Measurements from ENCODE around the gene CSRNP3. TPM values are rescaled to one million over a fixed set of nuclear protein-coding genes. Genes with fewer than 3 reads are reported as not detected.

Gene CSRNP3
- total RNA-seq, 1 experiment from 2014 or later: 0.05 TPM

DNA sequence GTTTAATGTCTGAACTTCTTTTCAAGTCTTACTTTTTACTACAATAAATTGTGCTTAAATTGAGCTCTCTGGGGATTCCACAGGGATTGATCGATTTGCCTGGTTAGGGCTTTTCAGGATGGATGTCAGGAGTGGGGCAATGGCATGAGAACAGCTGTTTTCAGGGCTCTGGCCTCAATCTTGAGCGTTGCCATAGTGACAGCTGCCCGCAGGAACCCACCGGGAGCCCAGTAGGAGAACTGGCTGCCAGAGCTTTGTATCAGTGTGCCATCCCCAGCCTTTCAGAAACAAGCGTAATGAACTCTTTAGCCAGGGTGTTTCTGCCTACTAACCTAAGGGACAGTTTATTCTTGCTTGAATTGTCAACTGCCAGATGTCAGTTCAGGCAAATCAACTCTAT, 231.0 kb downstream of the CSRNP3 start:
- Histone ChIP-seq H3K9ac (ENCODE audit: low read length) (no peak overlapping the region), H3K9me2 (ENCODE audit: insufficient read depth) (no peaks in the 10 kb centered on the region), H4K20me1 (ENCODE audit: insufficient read depth) (no peaks in the 10 kb centered on the region), H3K27ac (ENCODE audit: low read depth, low read length) (no peak overlapping the region), H3K4me1 (ENCODE audit: control insufficient read depth in 1 of 2, insufficient read depth in 2 of 2, low read length in 2 of 2) (no peaks in the 10 kb centered on the region), H3K27me3 (ENCODE audit: insufficient read depth, low read length) (peaks cover 29% of the 10 kb centered on the region; the same call in 1 of the 2 replicates), H3K9me3 (ENCODE audit: control insufficient read depth in 1 of 2, insufficient read depth in 1 of 2, low read depth in 1 of 2, low read length in 2 of 2) (no peaks in the 10 kb centered on the region), H3K79me2 (ENCODE audit: insufficient read depth, low read length) (no peaks in the 10 kb centered on the region), H2AFZ (ENCODE audit: low read depth, low read length, poor library complexity, severe bottlenecking) (no peak overlapping the region), H3K4me2 (ENCODE audit: low read length) (no peak overlapping the region), H3K36me3 (ENCODE audit: control insufficient read depth in 1 of 2, insufficient read depth in 2 of 2, low read length in 2 of 2) (no peaks in the 10 kb centered on the region), H3K4me3 (replicated peaks in 1 of 2; ENCODE audit: low read depth in 1 of 2, low read length in 2 of 2) (no peak overlapping the region)
- no TSS peak for BruUV-seq (replicated peaks)
- CTCF ChIA-PET: interaction anchor here (1.1 kb wide), 1 partner anchor 174 kb away, joined by 4 read pairs; no protein-coding TSS in a partner anchor
- TF ChIP-seq, protein P1, sequence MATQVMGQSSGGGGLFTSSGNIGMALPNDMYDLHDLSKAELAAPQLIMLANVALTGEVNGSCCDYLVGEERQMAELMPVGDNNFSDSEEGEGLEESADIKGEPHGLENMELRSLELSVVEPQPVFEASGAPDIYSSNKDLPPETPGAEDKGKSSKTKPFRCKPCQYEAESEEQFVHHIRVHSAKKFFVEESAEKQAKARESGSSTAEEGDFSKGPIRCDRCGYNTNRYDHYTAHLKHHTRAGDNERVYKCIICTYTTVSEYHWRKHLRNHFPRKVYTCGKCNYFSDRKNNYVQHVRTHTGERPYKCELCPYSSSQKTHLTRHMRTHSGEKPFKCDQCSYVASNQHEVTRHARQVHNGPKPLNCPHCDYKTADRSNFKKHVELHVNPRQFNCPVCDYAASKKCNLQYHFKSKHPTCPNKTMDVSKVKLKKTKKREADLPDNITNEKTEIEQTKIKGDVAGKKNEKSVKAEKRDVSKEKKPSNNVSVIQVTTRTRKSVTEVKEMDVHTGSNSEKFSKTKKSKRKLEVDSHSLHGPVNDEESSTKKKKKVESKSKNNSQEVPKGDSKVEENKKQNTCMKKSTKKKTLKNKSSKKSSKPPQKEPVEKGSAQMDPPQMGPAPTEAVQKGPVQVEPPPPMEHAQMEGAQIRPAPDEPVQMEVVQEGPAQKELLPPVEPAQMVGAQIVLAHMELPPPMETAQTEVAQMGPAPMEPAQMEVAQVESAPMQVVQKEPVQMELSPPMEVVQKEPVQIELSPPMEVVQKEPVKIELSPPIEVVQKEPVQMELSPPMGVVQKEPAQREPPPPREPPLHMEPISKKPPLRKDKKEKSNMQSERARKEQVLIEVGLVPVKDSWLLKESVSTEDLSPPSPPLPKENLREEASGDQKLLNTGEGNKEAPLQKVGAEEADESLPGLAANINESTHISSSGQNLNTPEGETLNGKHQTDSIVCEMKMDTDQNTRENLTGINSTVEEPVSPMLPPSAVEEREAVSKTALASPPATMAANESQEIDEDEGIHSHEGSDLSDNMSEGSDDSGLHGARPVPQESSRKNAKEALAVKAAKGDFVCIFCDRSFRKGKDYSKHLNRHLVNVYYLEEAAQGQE (IDR thresholded peaks at IDR 0.05; ENCODE audit: low read depth): no peak
- TF ChIP-seq JUND (IDR thresholded peaks at IDR 0.05) (no peak), FOSL1 (IDR thresholded peaks at IDR 0.05; ENCODE audit: low read depth) (no peak)
- ATAC-seq: no peak
- POLR2A ChIA-PET: no interaction called here
- intact Hi-C loops (cut with micrococcal nuclease): no loop called here
- DNase-seq (ENCODE audit: low read depth, low spot score): no peak
- RAD21 ChIA-PET (ENCODE audit: low non-redundant PET in 1 of 2, low total read pairs in 2 of 2, uncharacterized antibody in 2 of 2, unreplicated experiment in 2 of 2): no interaction called here

DNA sequence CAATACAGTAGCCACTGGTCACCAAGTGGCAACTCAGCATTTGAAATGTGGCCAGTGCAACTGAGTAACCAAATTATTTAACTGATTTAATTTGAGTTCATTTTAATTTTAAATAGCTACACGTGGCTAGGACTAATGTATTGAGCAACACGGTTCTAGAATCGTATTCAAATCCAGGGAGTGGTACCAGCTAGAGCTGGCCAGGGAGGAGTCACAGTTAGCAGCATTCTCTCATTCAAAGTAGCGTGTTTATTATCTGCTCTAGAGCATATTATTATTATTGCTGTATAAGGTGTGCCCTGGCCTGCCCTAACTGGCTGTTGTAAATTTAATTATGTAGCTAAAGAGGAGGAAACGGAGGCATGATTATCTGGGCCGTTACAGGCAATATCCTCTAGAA, 231.6 kb downstream of the CSRNP3 start:
- Histone ChIP-seq H3K36me3 (ENCODE audit: control insufficient read depth in 1 of 2, insufficient read depth in 2 of 2, low read length in 2 of 2) (no peaks in the 10 kb centered on the region), H3K4me1 (ENCODE audit: control insufficient read depth in 1 of 2, insufficient read depth in 2 of 2, low read length in 2 of 2) (no peaks in the 10 kb centered on the region), H3K9me2 (ENCODE audit: insufficient read depth) (no peaks in the 10 kb centered on the region), H3K9ac (ENCODE audit: low read length) (no peak overlapping the region), H3K4me2 (ENCODE audit: low read length) (no peak overlapping the region), H4K20me1 (ENCODE audit: insufficient read depth) (no peaks in the 10 kb centered on the region), H3K4me3 (replicated peaks in 1 of 2; ENCODE audit: low read depth in 1 of 2, low read length in 2 of 2) (no peak overlapping the region), H3K9me3 (ENCODE audit: control insufficient read depth in 1 of 2, insufficient read depth in 1 of 2, low read depth in 1 of 2, low read length in 2 of 2) (no peaks in the 10 kb centered on the region), H3K27ac (ENCODE audit: low read depth, low read length) (no peak overlapping the region), H2AFZ (ENCODE audit: low read depth, low read length, poor library complexity, severe bottlenecking) (no peak overlapping the region), H3K27me3 (ENCODE audit: insufficient read depth, low read length) (peaks cover 23% of the 10 kb centered on the region; the same call in 1 of the 2 replicates), H3K79me2 (ENCODE audit: insufficient read depth, low read length) (no peaks in the 10 kb centered on the region)
- ChIA-PET POLR2A (no interaction called here), CTCF (interaction anchor here (1.1 kb wide), 1 partner anchor 173 kb away, joined by 4 read pairs; no protein-coding TSS in a partner anchor), RAD21 (ENCODE audit: low non-redundant PET in 1 of 2, low total read pairs in 2 of 2, uncharacterized antibody in 2 of 2, unreplicated experiment in 2 of 2) (no interaction called here)
- DNase-seq (ENCODE audit: low read depth, low spot score) (no peak), ATAC-seq (no peak)
- BruUV-seq (replicated peaks): no TSS peak
- intact Hi-C loops (cut with micrococcal nuclease): no loop called here
- TF ChIP-seq POLR2A (IDR thresholded peaks at IDR 0.05; ENCODE audit: borderline replicate concordance, extremely low read depth, insufficient read depth, insufficient read length): no peak
- no peak for TF ChIP-seq MAX (IDR thresholded peaks at IDR 0.05)
- TF ChIP-seq POLR2AphosphoS5 (IDR thresholded peaks at IDR 0.05; ENCODE audit: low read depth, low read length): no peak
- no peak for TF ChIP-seq SRF (IDR thresholded peaks at IDR 0.05; ENCODE audit: low read depth)
